DMS114 treated with DMSO at 0.1 percent for 48 hours (cell line): ENCODE measurements around the gene SFMBT2.

Experiments used
- DNase-seq: peaks from one replicate; lab custom pipeline; 2025; ENCODE audit not compliant: unreplicated experiment; lab: John Stamatoyannopoulos, UW

SFMBT2 gene

GRCh38 chr10:7274293-7274692, 136.5 kb downstream of the SFMBT2 start:
- no peak for DNase-seq

- DNase-seq = no peak
These were observed 138.8 kb downstream of the SFMBT2 start for GRCh38 chr10:7272008-7272407.

- no peak for DNase-seq
These were observed 140.8 kb downstream of the SFMBT2 start for GRCh38 chr10:7269988-7270387.

- DNase-seq = no peak
These were observed 143.7 kb downstream of the SFMBT2 start for GRCh38 chr10:7267142-7267541.

- DNase-seq = no peak
These were observed 145.3 kb downstream of the SFMBT2 start for GRCh38 chr10:7265396-7266123.

- DNase-seq = no peak
These were observed 146.5 kb downstream of the SFMBT2 start for GRCh38 chr10:7264313-7264756.

GRCh38 chr10:7263616-7264015, 147.2 kb downstream of the SFMBT2 start:
- DNase-seq = no peak

- DNase-seq = no peak
These were observed 149.5 kb downstream of the SFMBT2 start for GRCh38 chr10:7261351-7261750.

GRCh38 chr10:7260912-7261311, 149.9 kb downstream of the SFMBT2 start:
- no peak for DNase-seq

- DNase-seq = peak; percentile 71
These were observed 150.4 kb downstream of the SFMBT2 start for GRCh38 chr10:7260412-7260900.

- DNase-seq = no peak
These were observed 151.8 kb downstream of the SFMBT2 start for GRCh38 chr10:7258948-7259523.

- DNase-seq = no peak
These were observed 155.3 kb downstream of the SFMBT2 start for GRCh38 chr10:7255517-7255916.

- no peak for DNase-seq
These were observed 159.0 kb downstream of the SFMBT2 start for GRCh38 chr10:7251696-7252465.

- DNase-seq = no peak
These were observed 160.6 kb downstream of the SFMBT2 start for GRCh38 chr10:7250236-7250635.

- DNase-seq = no peak
These were observed 162.2 kb downstream of the SFMBT2 start for GRCh38 chr10:7248585-7249164.

GRCh38 chr10:7248148-7248547, 162.7 kb downstream of the SFMBT2 start:
- no peak for DNase-seq

GRCh38 chr10:7245505-7245904, 165.3 kb downstream of the SFMBT2 start:
- DNase-seq = no peak

- DNase-seq = no peak
These were observed 167.0 kb downstream of the SFMBT2 start for GRCh38 chr10:7243873-7244272.

GRCh38 chr10:7243139-7243538, 167.7 kb downstream of the SFMBT2 start:
- no peak for DNase-seq

- no peak for DNase-seq
These were observed 171.4 kb downstream of the SFMBT2 start for GRCh38 chr10:7239312-7239985.

GRCh38 chr10:7235376-7235775, 175.5 kb downstream of the SFMBT2 start:
- no peak for DNase-seq
